ENCODE measurements around the gene ZC3H10. TPM values are rescaled to one million over a fixed set of nuclear protein-coding genes. Genes with fewer than 3 reads are reported as not detected.

The ZC3H10 gene
- total and polyA plus RNA-seq, 2 experiments from 2014 or later = 2.7 to 5.4 TPM

DNA sequence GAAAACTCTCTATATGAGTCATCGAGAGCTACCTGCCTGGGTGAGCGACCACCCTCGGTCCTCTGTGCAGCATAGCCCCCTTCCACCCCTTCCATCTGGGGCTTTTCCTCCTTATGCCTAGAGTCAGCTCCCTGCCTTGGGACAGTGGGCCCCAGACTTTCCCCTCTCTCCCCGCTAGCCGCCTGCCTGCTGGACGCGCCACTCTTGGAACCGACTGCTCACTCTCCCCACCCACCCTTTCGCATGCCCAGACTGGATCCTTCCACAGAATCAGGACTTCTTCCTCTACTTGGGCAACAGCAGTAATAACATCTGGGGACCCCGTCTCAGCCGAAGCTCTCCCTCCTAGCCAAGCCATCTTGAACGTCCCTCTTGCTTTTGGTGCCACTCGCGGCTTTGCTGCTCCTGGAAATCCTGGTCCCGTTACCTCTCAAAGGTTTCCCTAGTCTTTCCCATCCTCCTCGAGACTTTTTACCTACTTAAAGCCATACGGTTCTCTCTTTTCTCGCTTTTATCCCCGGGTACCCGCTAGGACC is 10.7 kb downstream of the ZC3H10 start:
- H3K4me1 ChIP-seq (ENCODE audit: insufficient read depth) = peaks cover 17% of the 10 kb centered on the region
- ATAC-seq (peak; percentile 2), DNase-seq (ENCODE audit: low spot score) (no peak)
- peak overlapping the region; percentile 98 for H3K27ac Mint-ChIP-seq
- peaks cover 39% of the 10 kb centered on the region for H3K36me3 Mint-ChIP-seq (ENCODE audit: low read depth)
- H3K36me3 ChIP-seq (ENCODE audit: insufficient read depth) = peaks cover 20% of the 10 kb centered on the region
- peaks cover 4% of the 10 kb centered on the region; the same call in 1 of the 2 replicates for H3F3A ChIP-seq (replicated peaks; ENCODE audit: low read depth)
- no peaks in the 10 kb centered on the region for H3K9me2 ChIP-seq (ENCODE audit: insufficient read depth)
- no peak overlapping the region; the same call in 1 of the 2 replicates for H2AFZ ChIP-seq
- H3K27me3 Mint-ChIP-seq (ENCODE audit: insufficient read depth, low read depth, poor library complexity) = peaks cover 3% of the 10 kb centered on the region
- peak overlapping the region; percentile 89 for H3K4me3 ChIP-seq
- H3K4me3 Mint-ChIP-seq = peak overlapping the region; percentile 98
- H3K4me2 ChIP-seq = peak overlapping the region; percentile 89
- peaks cover 30% of the 10 kb centered on the region for H3K4me1 Mint-ChIP-seq
- peaks cover 13% of the 10 kb centered on the region; the same call in 1 of the 2 replicates for H4K20me1 ChIP-seq (replicated peaks; ENCODE audit: insufficient read depth)
- H3K27ac ChIP-seq (ENCODE audit: low read depth) = no peak overlapping the region
- no peaks in the 10 kb centered on the region for H3K27me3 ChIP-seq (ENCODE audit: insufficient read depth)
- H3K9me3 Mint-ChIP-seq = no peaks in the 10 kb centered on the region
- peaks cover 21% of the 10 kb centered on the region for H3K79me2 ChIP-seq (replicated peaks; ENCODE audit: insufficient read depth)
- TF ChIP-seq POLR2AphosphoS5 (IDR thresholded peaks at IDR 0.05; ENCODE audit: low read depth) (no peak), JUNB (IDR thresholded peaks at IDR 0.05; ENCODE audit: unreplicated experiment) (no peak), NANOG (IDR thresholded peaks at IDR 0.05; ENCODE audit: borderline replicate concordance) (no peak), EZH2 (IDR thresholded peaks at IDR 0.05; ENCODE audit: low read depth, unreplicated experiment) (no peak), ZNF114 (CRISPR knock-in tag; IDR thresholded peaks at IDR 0.05) (no peak), ZNF331 (CRISPR knock-in tag; IDR thresholded peaks at IDR 0.05; ENCODE audit: low read depth) (no peak), STAT1 (IDR thresholded peaks at IDR 0.05; ENCODE audit: unreplicated experiment) (no peak), CREB1 (CRISPR knock-in tag; IDR thresholded peaks at IDR 0.05; ENCODE audit: low read depth) (no peak), EZH2phosphoT487 (IDR thresholded peaks at IDR 0.05; ENCODE audit: unreplicated experiment) (no peak)
- TF ChIP-seq, protein P1, sequence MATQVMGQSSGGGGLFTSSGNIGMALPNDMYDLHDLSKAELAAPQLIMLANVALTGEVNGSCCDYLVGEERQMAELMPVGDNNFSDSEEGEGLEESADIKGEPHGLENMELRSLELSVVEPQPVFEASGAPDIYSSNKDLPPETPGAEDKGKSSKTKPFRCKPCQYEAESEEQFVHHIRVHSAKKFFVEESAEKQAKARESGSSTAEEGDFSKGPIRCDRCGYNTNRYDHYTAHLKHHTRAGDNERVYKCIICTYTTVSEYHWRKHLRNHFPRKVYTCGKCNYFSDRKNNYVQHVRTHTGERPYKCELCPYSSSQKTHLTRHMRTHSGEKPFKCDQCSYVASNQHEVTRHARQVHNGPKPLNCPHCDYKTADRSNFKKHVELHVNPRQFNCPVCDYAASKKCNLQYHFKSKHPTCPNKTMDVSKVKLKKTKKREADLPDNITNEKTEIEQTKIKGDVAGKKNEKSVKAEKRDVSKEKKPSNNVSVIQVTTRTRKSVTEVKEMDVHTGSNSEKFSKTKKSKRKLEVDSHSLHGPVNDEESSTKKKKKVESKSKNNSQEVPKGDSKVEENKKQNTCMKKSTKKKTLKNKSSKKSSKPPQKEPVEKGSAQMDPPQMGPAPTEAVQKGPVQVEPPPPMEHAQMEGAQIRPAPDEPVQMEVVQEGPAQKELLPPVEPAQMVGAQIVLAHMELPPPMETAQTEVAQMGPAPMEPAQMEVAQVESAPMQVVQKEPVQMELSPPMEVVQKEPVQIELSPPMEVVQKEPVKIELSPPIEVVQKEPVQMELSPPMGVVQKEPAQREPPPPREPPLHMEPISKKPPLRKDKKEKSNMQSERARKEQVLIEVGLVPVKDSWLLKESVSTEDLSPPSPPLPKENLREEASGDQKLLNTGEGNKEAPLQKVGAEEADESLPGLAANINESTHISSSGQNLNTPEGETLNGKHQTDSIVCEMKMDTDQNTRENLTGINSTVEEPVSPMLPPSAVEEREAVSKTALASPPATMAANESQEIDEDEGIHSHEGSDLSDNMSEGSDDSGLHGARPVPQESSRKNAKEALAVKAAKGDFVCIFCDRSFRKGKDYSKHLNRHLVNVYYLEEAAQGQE (IDR thresholded peaks at IDR 0.05; ENCODE audit: unreplicated experiment) = no peak
- TF ChIP-seq, protein P2, sequence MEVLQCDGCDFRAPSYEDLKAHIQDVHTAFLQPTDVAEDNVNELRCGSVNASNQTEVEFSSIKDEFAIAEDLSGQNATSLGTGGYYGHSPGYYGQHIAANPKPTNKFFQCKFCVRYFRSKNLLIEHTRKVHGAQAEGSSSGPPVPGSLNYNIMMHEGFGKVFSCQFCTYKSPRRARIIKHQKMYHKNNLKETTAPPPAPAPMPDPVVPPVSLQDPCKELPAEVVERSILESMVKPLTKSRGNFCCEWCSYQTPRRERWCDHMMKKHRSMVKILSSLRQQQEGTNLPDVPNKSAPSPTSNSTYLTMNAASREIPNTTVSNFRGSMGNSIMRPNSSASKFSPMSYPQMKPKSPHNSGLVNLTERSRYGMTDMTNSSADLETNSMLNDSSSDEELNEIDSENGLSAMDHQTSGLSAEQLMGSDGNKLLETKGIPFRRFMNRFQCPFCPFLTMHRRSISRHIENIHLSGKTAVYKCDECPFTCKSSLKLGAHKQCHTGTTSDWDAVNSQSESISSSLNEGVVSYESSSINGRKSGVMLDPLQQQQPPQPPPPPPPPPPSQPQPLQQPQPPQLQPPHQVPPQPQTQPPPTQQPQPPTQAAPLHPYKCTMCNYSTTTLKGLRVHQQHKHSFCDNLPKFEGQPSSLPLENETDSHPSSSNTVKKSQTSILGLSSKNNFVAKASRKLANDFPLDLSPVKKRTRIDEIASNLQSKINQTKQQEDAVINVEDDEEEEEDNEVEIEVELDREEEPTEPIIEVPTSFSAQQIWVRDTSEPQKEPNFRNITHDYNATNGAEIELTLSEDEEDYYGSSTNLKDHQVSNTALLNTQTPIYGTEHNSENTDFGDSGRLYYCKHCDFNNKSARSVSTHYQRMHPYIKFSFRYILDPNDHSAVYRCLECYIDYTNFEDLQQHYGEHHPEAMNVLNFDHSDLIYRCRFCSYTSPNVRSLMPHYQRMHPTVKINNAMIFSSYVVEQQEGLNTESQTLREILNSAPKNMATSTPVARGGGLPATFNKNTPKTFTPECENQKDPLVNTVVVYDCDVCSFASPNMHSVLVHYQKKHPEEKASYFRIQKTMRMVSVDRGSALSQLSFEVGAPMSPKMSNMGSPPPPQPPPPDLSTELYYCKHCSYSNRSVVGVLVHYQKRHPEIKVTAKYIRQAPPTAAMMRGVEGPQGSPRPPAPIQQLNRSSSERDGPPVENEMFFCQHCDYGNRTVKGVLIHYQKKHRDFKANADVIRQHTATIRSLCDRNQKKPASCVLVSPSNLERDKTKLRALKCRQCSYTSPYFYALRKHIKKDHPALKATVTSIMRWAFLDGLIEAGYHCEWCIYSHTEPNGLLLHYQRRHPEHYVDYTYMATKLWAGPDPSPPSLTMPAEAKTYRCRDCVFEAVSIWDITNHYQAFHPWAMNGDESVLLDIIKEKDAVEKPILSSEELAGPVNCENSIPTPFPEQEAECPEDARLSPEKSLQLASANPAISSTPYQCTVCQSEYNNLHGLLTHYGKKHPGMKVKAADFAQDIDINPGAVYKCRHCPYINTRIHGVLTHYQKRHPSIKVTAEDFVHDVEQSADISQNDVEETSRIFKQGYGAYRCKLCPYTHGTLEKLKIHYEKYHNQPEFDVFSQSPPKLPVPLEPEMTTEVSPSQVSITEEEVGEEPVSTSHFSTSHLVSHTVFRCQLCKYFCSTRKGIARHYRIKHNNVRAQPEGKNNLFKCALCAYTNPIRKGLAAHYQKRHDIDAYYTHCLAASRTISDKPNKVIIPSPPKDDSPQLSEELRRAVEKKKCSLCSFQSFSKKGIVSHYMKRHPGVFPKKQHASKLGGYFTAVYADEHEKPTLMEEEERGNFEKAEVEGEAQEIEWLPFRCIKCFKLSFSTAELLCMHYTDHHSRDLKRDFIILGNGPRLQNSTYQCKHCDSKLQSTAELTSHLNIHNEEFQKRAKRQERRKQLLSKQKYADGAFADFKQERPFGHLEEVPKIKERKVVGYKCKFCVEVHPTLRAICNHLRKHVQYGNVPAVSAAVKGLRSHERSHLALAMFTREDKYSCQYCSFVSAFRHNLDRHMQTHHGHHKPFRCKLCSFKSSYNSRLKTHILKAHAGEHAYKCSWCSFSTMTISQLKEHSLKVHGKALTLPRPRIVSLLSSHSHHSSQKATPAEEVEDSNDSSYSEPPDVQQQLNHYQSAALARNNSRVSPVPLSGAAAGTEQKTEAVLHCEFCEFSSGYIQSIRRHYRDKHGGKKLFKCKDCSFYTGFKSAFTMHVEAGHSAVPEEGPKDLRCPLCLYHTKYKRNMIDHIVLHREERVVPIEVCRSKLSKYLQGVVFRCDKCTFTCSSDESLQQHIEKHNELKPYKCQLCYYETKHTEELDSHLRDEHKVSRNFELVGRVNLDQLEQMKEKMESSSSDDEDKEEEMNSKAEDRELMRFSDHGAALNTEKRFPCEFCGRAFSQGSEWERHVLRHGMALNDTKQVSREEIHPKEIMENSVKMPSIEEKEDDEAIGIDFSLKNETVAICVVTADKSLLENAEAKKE (CRISPR knock-in tag; IDR thresholded peaks at IDR 0.05) = no peak
- TF ChIP-seq, protein P3, sequence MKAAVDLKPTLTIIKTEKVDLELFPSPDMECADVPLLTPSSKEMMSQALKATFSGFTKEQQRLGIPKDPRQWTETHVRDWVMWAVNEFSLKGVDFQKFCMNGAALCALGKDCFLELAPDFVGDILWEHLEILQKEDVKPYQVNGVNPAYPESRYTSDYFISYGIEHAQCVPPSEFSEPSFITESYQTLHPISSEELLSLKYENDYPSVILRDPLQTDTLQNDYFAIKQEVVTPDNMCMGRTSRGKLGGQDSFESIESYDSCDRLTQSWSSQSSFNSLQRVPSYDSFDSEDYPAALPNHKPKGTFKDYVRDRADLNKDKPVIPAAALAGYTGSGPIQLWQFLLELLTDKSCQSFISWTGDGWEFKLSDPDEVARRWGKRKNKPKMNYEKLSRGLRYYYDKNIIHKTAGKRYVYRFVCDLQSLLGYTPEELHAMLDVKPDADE (IDR thresholded peaks at IDR 0.05) = no peak
- TF ChIP-seq, protein P4, sequence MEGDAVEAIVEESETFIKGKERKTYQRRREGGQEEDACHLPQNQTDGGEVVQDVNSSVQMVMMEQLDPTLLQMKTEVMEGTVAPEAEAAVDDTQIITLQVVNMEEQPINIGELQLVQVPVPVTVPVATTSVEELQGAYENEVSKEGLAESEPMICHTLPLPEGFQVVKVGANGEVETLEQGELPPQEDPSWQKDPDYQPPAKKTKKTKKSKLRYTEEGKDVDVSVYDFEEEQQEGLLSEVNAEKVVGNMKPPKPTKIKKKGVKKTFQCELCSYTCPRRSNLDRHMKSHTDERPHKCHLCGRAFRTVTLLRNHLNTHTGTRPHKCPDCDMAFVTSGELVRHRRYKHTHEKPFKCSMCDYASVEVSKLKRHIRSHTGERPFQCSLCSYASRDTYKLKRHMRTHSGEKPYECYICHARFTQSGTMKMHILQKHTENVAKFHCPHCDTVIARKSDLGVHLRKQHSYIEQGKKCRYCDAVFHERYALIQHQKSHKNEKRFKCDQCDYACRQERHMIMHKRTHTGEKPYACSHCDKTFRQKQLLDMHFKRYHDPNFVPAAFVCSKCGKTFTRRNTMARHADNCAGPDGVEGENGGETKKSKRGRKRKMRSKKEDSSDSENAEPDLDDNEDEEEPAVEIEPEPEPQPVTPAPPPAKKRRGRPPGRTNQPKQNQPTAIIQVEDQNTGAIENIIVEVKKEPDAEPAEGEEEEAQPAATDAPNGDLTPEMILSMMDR (conservative IDR thresholded peaks at IDR 0.05; ENCODE audit: low read depth in 2 of 2) = no peak
